MCF 10A (cell line): ENCODE measurements around the gene UBAC2. TPM values are rescaled to one million over a fixed set of nuclear protein-coding genes. Genes with fewer than 3 reads are reported as not detected.

Source experiments
- BruUV-seq: library from RNA; stranded (reverse); fragments of 400-500 nt; replicated peaks from 2 replicates; lab custom pipeline; 2021; lab: Mats Ljungman, UMichigan
- CTCF ChIA-PET: fragments of 300-600 bp; sonication (Branson Sonifier 250); formaldehyde crosslinking; extraction: SDS; loops from one replicate; lab custom pipeline; 2021; ENCODE audit warnings: antibody characterized with exemption, inconsistent platforms; lab: Yijun Ruan, JAX
- POLR2A ChIA-PET: fragments of 300-600, 350-650 bp; sonication (Branson Sonifier 250); formaldehyde crosslinking; extraction: SDS; loops from one replicate; lab custom pipeline; 2020; ENCODE audit warnings: antibody characterized with exemption, inconsistent platforms; lab: Yijun Ruan, JAX
- DNase-seq: peaks from one replicate; pipeline ENCODE4 v3.0.0-alpha.2; 2018; ENCODE audit not compliant: unreplicated experiment
- H3K27ac Mint-ChIP-seq: one replicate; pipeline ENCODE4 v1.8.0; 2022; ENCODE audit warnings: mild to moderate bottlenecking, low read depth, mixed read lengths; ENCODE audit not compliant: unreplicated experiment
- H3K27me3 Mint-ChIP-seq: one replicate; pipeline ENCODE4 v1.8.0; 2022; ENCODE audit warnings: mixed read lengths; ENCODE audit not compliant: insufficient read depth, unreplicated experiment
- H3K36me3 Mint-ChIP-seq: one replicate; pipeline ENCODE4 v1.8.0; 2022; ENCODE audit warnings: mild to moderate bottlenecking, moderate library complexity, mixed read lengths; ENCODE audit not compliant: insufficient read depth, unreplicated experiment
- H3K4me1 Mint-ChIP-seq: one replicate; pipeline ENCODE4 v1.8.0; 2022; ENCODE audit warnings: mixed read lengths; ENCODE audit not compliant: insufficient read depth, unreplicated experiment
- H3K4me3 Mint-ChIP-seq: one replicate; pipeline ENCODE4 v1.8.0; 2022; ENCODE audit warnings: mild to moderate bottlenecking, moderate library complexity, mixed read lengths; ENCODE audit not compliant: unreplicated experiment
- H3K9me3 Mint-ChIP-seq: one replicate; pipeline ENCODE4 v1.8.0; 2022; ENCODE audit warnings: mixed read lengths; ENCODE audit not compliant: unreplicated experiment
- CTCF ChIP-seq: fragments of 200-600 bp; IDR thresholded peaks from one replicate; pipeline ENCODE4 v1.8.0; 2022; ENCODE audit warnings: antibody characterized with exemption, mild to moderate bottlenecking; ENCODE audit not compliant: unreplicated experiment
- intact Hi-C: fragments of 100-400 bp; cut with micrococcal nuclease; formaldehyde crosslinking; loops from 2 replicates; pipeline ENCODE4 v1.14.1; 2022
- total RNA-seq: library from RNA; stranded (reverse); gene quantifications from 2 replicates; pipeline ENCODE4 v1.2.3, GENCODE V29; 2022

UBAC2 gene
- total RNA-seq, 1 experiment from 2014 or later = 74.7 TPM

DNA sequence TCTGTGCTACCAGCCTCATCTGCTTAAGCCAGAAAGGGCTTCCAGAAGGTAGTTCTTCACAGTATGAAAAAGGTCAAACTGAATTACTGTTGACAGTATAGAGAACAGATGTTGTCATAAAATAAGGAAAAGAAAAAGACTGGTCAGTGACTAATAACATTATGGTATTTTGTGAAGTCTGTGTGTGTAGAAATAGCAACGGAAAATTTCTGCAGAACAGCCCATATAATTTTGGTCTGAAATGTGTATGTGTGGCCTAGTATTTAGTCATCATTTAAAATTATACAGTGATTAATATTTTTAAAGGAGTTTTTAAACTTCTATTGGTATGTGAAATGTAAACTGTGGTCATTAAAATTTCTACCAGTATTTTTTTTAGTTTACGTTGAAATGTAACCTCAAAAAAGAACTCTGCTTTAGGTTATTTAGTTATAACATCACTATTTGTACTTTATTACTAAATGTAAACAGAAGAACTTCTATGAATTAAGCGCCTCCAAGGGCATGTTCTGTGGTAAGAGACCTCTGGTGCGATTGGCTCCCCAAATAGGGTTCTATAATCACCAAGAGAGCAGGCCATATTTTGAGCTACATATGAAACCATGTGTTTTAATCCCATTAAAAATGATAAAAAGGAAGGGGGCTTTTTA lies 109.9 kb downstream of the UBAC2 start:
- Mint-ChIP-seq H3K9me3 (no peaks in the 10 kb centered on the region), H3K4me1 (peaks cover 20% of the 10 kb centered on the region), H3K4me3 (no peak overlapping the region), H3K27me3 (no peaks in the 10 kb centered on the region), H3K27ac (peak overlapping the region; percentile 43), H3K36me3 (peaks cover 16% of the 10 kb centered on the region)
- no peak for TF ChIP-seq CTCF
- CTCF ChIA-PET = no interaction called here
- peak; percentile 33 for DNase-seq
- POLR2A ChIA-PET = interaction anchor here (0.6 to 1.4 kb wide), 2 partner anchors 10 to 13 kb away, joined by 3 to 4 read pairs; no protein-coding TSS in a partner anchor
- intact Hi-C loops = no loop called here
- no TSS peak for BruUV-seq

DNA sequence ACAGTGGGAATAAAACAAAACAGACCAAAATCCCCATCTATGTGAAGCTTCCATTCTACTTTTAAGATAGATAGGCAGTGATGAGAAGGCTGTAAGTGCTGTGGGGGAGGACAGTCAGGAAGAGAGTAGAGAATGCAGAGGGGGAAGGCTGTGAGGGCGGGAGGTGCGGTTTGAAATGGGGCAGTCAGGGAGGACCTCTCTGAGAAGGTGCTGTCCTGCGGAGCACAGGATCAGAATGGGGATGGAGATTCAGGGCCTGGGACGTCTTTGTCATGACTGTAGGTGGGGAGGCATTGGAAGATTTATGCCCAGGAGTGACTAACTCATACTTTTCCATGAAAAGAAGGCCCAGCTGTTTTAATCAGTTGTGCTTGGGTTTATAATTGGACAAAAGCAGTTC lies 110.5 kb downstream of the UBAC2 start:
- POLR2A ChIA-PET = interaction anchor here (0.6 to 1.4 kb wide), 2 partner anchors 10 to 13 kb away, joined by 3 to 4 read pairs; no protein-coding TSS in a partner anchor
- no peak overlapping the region for H3K4me3 Mint-ChIP-seq

DNA sequence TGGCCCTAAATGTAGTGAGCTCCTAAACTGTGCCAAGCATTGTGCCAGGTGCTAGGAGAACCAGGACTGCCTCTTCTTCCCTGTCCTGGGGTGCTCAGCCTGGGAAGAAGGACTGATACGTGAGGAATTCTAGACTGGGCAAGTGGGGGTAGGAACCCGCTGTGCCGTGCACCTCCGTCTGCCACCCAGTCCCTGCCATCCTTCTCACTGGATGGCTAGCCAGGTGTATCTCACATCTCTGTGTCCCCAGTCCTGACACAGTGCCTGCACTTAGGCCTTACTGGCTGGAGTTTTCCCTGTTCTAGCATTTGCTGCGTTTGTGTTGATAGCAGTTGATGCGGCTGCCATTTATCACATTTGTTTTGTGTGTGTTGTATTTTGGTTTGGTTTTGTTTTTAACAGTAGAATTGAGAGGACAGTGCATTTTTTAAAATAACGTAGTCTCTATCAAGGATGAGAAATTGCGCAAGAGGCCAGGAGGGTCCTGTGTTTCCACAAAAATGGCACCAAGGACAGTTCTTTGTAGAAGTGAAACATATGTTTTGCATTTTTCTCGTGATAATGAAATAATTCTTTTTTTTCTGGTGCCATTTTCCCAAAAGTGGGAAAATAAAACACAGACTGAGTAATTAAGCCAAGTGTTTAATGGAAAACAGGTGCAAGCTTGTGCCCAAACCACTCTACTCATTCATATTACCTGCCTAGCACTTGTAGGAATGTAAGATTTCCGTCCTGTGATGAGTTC lies 111.3 kb downstream of the UBAC2 start:
- intact Hi-C loops = no loop called here
- ChIA-PET CTCF (interaction anchor here (1.3 kb wide), 1 partner anchor 125 kb away, joined by 3 read pairs; no protein-coding TSS in a partner anchor), POLR2A (interaction anchor here (0.6 to 1.4 kb wide), 2 partner anchors 14 kb away, joined by 3 to 4 read pairs; no protein-coding TSS in a partner anchor)
- no peak for TF ChIP-seq CTCF
- Mint-ChIP-seq H3K27me3 (no peaks in the 10 kb centered on the region), H3K9me3 (no peaks in the 10 kb centered on the region), H3K36me3 (peaks cover 21% of the 10 kb centered on the region), H3K27ac (peak overlapping the region; percentile 25), H3K4me1 (peaks cover 20% of the 10 kb centered on the region), H3K4me3 (no peak overlapping the region)
- DNase-seq = no peak
- no TSS peak for BruUV-seq

More for the DNA sequence above, 110.5 kb downstream of the UBAC2 start:
- Mint-ChIP-seq H3K9me3 (no peaks in the 10 kb centered on the region), H3K27ac (peak overlapping the region; percentile 43), H3K36me3 (peaks cover 16% of the 10 kb centered on the region), H3K4me1 (peaks cover 20% of the 10 kb centered on the region), H3K27me3 (no peaks in the 10 kb centered on the region)
- no peak for DNase-seq
- intact Hi-C loops = no loop called here
- BruUV-seq = no TSS peak
- CTCF ChIA-PET = no interaction called here
- no peak for TF ChIP-seq CTCF

GRCh38 chr13:99312493-99312883 lies 111.8 kb downstream of the UBAC2 start:
- no peak for TF ChIP-seq CTCF
- Mint-ChIP-seq H3K4me1 (peaks cover 14% of the 10 kb centered on the region), H3K36me3 (peaks cover 25% of the 10 kb centered on the region), H3K27ac (peak overlapping the region; percentile 25), H3K27me3 (no peaks in the 10 kb centered on the region), H3K4me3 (no peak overlapping the region), H3K9me3 (no peaks in the 10 kb centered on the region)
- ChIA-PET POLR2A (interaction anchor here (0.6 kb wide), 1 partner anchor 15 kb away, joined by 3 read pairs; no protein-coding TSS in a partner anchor), CTCF (interaction anchor here (1.3 kb wide), 1 partner anchor 124 kb away, joined by 3 read pairs; no protein-coding TSS in a partner anchor)
- BruUV-seq = no TSS peak
- intact Hi-C loops = no loop called here
- peak; percentile 98 for DNase-seq
